Suppressor macrophage (primary cell): ENCODE results near the gene SFRP5.

ENCODE experiments used
- DNase-seq, 4 experiments: peaks; one replicate each; pipeline ENCODE4 v3.0.0-alpha.2; 2020 to 2022

The SFRP5 gene

GRCh38 chr10:97736403-97736901 lies 35.3 kb downstream of the SFRP5 start:
- DNase-seq: no peak

- no peak for DNase-seq
These were observed 37.8 kb downstream of the SFRP5 start for GRCh38 chr10:97734021-97734420.

- no peak for DNase-seq
These were observed 38.5 kb downstream of the SFRP5 start for GRCh38 chr10:97733256-97733655.

GRCh38 chr10:97732052-97732359 lies 39.8 kb downstream of the SFRP5 start:
- DNase-seq: no peak

- DNase-seq: peak; percentile 82 to 88 (median 84)
These were observed 40.3 kb downstream of the SFRP5 start for GRCh38 chr10:97731346-97732051.

GRCh38 chr10:97729014-97729413 lies 42.8 kb downstream of the SFRP5 start:
- no peak for DNase-seq

- no peak for DNase-seq
These were observed 45.1 kb downstream of the SFRP5 start for GRCh38 chr10:97726636-97727178.

- DNase-seq: peak; percentile 74 to 94 (median 80)
These were observed 47.4 kb downstream of the SFRP5 start for GRCh38 chr10:97724341-97724941.

- peak; percentile 15 to 51 (median 45) for DNase-seq
These were observed 48.8 kb downstream of the SFRP5 start for GRCh38 chr10:97723001-97723400.

GRCh38 chr10:97721871-97722780 lies 49.7 kb downstream of the SFRP5 start:
- no peak for DNase-seq

- no peak for DNase-seq
These were observed 52.2 kb downstream of the SFRP5 start for GRCh38 chr10:97719602-97720001.

GRCh38 chr10:97718659-97719142 lies 53.1 kb downstream of the SFRP5 start:
- no peak for DNase-seq

GRCh38 chr10:97718178-97718577 lies 53.6 kb downstream of the SFRP5 start:
- DNase-seq: peak; percentile 37 to 63 (median 62)

GRCh38 chr10:97717627-97718026 lies 54.2 kb downstream of the SFRP5 start:
- no peak for DNase-seq
